GM08714 (cell line): ENCODE results near the gene POU2F1.

Experiments used
- H3K4me3 ChIP-seq: fragments of 200-500 bp; sonication (Bioruptor generic); 2 replicates; pipeline ENCODE4 v1.5.1; 2014; ENCODE audit warnings: mild to moderate bottlenecking, low read length, inconsistent platforms
- ZNF274 ChIP-seq: IDR thresholded peaks from 2 replicates; pipeline ENCODE4 v1.6.1; 2012; ENCODE audit warnings: mild to moderate bottlenecking, low read depth, low read length

POU2F1 gene

DNA sequence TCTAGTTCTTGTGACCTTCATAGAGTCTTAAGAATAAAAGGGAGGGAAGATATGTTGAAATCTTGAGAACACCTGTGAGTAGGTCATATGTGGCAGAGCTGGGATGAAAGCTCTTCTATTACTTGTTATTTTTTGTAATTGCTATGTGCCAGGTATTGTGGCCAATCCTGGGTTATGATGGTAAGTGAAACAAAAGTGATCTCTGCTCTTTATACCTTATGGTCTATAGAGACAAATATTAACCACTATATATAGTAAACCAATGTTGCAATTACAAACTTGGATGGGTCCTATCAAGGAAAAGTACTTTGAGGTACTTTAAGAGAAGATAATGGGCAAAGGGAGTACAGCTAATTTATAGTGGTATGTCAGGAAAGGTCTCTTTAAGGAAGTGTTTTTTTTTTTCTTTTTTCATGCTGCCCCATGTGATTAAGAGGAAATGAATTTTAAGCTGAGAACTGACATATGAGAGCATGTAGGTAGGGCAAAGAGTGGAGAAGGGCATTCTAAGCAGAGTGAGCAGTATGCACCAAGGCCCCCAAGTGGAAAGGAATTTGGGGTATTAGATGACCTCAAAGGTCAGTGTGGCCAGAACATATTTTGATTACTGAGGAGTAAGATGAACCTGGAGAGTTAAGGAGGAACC lies 43.3 kb downstream of the POU2F1 start:
- no peak overlapping the region for H3K4me3 ChIP-seq

DNA sequence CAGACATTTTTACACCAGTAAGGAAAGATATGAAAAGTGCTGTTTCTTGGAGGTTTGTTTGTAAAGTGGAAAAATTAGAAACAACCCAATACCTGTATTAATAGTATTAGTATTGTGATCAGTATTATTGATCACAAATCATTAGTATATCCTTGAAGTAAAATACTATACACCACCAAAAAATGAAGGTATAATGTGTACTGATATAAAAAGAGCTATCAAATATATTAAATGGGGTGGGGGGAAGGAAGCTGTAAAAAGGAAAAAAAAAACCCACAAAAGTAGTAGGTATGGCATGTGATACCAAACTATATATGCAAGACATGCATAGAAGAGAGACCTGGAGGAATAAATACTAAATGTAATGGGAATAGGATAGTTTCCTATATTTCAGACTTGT lies 46.3 kb downstream of the POU2F1 start:
- no peak for TF ChIP-seq ZNF274
- no peak overlapping the region for H3K4me3 ChIP-seq

More for the DNA sequence above, 43.3 kb downstream of the POU2F1 start:
- TF ChIP-seq ZNF274, result no peak

DNA sequence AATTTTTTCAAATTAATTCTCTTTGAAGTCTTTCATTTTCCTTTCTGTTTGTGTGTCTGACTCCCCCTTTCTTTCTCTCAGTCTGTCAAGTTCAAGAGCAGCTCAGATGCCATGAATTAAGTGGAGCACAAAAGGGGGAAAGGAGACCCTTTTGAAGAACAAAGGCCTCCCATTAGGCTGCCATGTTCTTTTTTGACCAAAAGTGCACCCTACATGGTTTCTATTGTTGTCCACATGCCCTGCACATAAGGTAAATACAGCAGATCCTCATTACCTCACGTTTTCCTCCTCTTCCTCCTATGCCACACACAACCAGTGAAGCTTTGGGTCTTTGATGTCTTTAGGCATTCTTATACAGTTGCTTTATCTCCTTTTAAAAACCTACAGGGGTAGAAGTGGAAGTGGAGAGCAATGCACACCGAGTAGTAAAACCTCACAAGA lies 47.7 kb downstream of the POU2F1 start:
- H3K4me3 ChIP-seq, result no peak overlapping the region; the same call in 1 of the 2 replicates
- TF ChIP-seq ZNF274, result no peak

DNA sequence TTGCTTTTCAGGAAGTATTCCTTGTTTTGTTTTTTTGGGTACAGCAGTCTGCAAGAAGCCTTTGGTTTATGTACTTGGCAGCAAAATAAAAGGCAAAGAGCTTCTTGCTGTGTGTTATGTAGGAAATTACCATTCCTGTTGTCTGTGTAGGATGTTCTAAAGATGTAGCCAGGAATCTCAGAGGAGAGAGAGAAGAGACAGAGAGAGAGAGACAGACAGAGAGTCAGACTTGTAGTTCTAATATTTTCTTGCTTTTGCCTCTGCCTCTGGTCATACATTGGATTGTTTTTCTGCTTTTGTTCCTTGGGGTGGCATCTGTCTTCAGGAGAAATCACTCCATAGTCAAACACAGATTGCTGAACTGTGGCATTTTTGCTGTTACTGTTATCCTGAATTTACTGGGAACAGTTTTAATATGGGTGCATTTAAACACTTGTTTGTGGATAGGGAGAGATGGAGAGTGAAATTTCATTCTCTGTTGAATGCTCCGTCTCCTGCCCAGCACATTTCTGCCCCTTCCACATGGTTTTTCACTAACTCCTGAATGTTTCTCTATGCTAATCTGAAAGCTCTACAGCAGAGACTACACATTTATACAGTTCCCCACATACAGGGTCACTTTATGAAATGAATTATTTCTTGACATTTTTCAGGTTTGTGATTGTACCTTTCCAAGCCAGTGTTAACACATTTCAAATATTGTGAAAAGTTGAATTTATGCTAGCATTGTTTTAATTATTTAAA lies 49.8 kb downstream of the POU2F1 start:
- TF ChIP-seq ZNF274, result no peak
- no peak overlapping the region for H3K4me3 ChIP-seq

DNA sequence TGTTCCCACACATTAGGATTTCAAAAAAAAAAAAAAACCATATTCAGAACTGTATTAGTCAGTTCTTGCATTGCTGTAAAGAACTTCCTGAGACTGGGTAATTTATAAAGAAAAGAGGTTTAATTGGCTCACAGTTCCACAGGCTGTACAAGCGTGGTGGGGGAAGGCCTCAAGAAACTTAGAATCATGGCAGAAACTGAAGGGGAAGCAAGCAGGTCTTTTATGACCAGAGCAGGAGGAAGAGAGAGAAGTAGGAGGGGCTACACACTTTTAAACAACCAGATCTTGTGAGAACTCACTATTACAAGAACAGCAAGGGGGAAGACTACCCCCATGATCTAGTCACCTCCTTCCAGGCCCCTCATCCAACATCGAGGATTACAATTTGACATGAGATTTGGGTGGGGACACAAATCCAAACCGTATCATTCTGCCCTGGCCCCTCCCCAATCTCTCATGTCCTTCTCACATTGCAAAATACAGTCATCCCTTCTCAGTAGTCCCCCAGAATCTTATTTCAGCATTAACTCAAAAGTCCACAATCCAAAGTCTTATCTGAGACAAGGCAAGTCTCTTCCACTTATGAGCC lies 51.8 kb downstream of the POU2F1 start:
- TF ChIP-seq ZNF274, result no peak
- H3K4me3 ChIP-seq, result no peak overlapping the region

DNA sequence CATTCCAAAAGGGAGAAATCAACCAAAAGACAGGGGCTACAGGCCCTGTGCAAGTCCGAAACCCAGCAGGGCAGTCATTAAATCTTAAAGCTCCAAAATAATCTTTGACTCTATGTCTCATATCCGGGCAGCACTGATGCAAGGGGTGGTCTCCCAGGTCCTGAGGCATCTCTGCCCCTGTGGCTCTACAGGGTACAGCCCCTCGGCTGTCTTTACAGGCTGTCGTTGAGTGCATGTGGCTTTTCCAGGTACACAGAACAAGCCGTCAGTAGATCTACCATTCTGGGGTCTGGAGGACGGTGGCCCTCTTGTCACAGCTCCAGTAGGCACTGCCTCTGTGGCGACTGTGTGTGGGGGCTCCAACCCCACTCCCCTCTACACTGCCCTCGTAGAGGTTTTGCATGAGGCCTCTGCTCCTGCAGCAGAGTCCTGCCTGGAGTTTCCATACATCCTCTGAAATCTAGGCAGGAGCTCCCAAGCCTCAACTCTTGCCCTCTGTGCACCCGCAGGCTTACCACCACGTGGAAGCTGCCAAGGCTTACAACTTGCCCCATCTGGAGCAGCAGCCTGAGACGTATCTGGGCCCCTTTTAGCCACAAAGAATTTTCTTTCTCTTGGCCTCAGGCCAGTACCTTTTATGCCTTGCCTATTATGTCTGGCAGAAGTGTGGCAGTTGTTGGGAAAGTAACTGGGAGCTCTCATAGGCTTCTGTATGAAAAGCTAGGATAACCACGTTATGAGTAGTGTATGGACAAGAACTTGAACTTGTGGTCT lies 52.5 kb downstream of the POU2F1 start:
- no peak overlapping the region for H3K4me3 ChIP-seq
- no peak for TF ChIP-seq ZNF274

DNA sequence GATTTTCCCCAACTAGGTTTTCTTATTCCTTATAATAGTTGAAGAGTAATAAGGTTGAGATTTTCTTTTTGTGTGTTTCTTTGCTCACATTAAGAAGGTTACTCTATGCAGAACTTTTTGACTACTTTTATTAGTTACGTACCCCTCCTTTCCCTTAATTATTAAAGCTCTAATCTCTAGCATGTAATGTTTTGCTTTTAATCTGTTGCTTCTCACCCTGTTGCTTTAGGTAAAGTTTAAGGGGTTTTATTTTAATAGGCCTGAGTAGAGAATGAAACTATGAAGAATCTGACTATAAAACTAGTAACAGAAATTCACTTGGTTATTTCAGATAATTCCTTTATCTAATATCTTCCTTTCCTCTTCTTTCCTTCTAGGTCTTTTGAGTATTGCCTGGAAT lies 53.4 kb downstream of the POU2F1 start:
- H3K4me3 ChIP-seq, result no peak overlapping the region
- TF ChIP-seq ZNF274, result no peak

DNA sequence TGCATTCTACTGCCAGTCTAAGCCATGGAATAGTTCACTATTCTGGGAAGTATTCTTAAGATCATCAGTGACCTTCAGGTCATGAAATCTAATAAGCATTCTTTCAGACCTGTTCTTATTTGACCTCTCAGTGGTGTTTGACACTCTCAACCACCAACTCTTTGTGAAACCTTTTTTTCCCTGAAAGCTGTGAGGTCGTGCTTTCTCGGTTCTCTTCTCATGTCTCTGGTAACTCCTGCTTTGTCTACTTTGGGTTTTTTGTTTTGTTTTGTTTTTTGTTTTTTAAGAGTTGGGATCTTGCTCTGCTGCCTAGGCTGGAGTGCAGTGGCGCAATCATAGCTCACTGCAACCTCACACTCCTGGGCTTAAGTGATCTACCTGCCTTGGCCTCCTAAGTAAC lies 56.3 kb downstream of the POU2F1 start:
- TF ChIP-seq ZNF274, result no peak
- peak overlapping the region; percentile 6; the same call in 1 of the 2 replicates for H3K4me3 ChIP-seq

DNA sequence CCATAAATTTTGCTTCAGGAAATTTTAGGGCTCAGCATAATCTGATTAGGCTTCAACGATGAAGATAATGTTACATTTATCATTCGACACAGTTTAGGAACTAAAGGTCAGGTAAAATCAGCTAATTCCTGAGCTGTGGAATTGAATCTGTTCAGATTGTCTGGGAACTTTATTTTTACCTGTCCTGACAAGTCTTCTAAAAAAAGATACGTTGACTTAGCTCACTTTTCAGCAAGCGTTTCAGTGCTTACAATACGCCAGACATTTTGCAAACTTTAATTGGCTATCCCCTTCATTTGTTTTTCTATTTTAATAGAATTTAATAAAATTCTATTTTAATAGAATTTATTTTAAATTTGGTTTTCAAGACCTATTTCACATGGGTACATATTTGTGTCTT lies 57.8 kb downstream of the POU2F1 start:
- no peak for TF ChIP-seq ZNF274
- H3K4me3 ChIP-seq, result no peak overlapping the region

DNA sequence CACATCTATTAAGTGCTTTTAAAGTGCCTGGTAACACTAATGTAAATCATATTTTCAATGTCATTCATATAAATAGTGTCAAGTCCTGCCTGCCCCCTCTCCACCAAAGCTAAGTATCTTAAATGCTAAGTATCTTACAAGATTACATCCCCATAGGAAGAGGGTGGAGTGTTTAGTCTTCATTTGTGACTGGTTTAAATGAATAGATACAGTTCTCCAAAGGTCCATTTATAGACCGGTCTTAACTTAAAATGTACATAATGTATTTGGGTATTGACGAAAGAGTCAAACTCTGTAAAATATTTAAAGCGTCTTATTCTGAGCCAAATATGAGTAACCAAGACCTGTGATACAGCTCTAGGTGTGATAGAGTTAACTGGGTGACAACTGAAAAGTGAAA lies 60.2 kb downstream of the POU2F1 start:
- H3K4me3 ChIP-seq, result no peak overlapping the region
- no peak for TF ChIP-seq ZNF274

DNA sequence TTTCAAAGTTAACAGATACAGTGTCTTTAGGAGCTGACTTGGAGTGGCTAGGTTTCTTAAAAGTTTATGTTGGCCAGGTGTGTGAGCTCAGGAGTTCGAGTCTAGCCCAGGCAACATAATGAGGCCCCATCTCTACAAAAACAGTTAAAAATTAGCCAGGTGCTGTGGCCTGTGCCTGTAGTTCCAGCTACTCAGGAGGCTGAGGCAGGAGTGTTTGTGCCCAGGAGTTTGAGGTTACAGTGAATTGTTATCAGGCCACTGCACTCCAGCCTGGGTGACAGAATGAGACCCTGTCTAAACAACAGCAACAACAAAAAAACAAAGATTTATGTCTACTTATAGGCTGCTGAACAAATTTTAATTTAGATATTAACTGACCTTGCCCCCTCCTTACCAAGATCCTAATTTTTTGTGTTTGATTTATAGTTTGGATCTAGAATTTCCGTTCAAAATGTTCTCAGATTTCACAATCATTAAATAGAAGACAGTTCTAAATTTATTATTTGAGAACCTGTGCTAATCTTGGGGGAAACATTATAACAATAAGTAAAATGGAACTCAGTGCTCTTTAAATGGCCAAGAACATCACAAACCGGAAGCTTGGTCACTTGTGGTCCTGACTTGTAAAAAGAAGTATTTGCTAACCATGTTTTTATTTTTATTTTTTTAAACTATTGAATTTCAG lies 67.8 kb downstream of the POU2F1 start:
- H3K4me3 ChIP-seq, result no peak overlapping the region
- TF ChIP-seq ZNF274, result no peak

DNA sequence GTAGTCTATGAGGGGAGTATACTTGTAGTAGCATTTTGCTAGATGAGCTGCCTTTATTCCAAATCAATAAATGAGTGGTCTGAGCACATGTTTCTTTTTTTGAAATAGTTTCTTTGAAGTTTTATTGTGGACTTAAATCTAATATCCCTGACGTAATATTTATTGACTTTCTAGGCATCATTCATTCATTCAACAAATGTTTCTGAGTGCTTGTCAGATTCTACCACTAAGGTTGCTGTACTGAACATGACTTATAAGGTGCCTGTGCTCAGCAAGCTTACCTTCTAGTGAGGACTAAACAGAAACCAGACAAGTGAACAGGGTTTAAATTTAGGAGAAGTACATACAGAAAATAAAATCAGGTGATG lies 68.4 kb downstream of the POU2F1 start:
- no peak overlapping the region for H3K4me3 ChIP-seq
- no peak for TF ChIP-seq ZNF274

DNA sequence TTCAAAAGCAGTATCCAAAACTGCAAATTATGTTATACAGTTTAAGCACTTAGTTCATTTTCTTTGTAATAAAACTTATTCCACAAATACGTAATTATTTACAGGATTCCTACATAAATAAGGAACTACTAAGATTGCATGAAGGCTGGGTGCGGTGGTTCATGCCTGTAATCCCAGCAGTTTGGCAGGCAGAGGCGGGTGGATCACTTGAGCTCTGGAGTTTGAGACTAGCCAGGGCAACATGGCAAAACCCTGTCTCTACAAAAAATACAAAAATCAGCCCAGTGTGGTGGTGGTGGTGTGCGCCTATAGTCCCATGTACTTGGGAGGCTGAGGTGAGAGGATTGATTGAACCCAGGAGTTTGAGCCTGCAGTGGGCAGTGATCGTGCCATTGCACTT lies 69.3 kb downstream of the POU2F1 start:
- H3K4me3 ChIP-seq, result no peak overlapping the region
- no peak for TF ChIP-seq ZNF274
